Fibroblast of the conjunctiva (primary cell): ENCODE measurements around the gene TSPAN14.
"Not testable (repeated sequence)": the region's sequence is repeated elsewhere in the genome, so short reads cannot be mapped to it uniquely, and the experiment has no call there.

ENCODE experiments used
- DNase-seq: peaks from one replicate; pipeline ENCODE4 v3.0.0-alpha.2; 2010; ENCODE audit warnings: low read depth

TSPAN14 gene, protein sequence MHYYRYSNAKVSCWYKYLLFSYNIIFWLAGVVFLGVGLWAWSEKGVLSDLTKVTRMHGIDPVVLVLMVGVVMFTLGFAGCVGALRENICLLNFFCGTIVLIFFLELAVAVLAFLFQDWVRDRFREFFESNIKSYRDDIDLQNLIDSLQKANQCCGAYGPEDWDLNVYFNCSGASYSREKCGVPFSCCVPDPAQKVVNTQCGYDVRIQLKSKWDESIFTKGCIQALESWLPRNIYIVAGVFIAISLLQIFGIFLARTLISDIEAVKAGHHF

DNA sequence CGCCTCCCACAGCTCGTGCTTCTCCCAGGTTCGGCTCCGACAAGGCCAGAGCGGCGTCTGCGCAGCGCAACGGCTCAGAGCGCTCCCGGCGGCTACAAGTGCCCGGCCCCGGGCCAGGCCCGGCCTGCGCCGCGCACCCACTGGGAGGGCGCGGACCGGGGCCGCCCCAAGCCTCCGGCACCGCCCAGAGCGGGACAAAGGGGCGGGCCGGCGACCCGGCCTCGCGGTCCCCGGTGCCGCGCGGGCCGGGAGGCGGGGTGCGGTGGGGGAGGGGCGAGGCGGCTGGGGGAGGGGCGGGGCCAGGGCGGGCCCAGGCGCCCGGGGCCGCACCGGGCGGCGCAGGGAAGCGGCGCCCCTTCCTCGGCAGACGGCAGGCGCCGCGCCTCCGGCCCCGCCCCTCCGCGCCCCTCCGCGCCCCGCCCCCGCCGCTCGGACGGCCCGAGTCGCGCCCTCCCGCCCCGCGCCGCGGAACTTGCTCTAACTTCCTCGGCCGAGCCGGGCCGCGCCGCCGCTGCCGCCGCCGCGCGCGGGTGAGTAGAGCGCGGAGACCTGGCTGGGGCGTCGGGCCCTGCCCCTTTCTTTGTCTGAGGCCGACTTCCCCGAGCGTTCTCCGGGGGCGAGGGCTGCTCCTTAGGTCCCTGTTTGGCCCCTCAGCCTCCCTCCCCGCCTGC lies at the start of gene TSPAN14:
TSS of gene TSPAN14 (plus strand) at position 469 of the 671 bp plus-strand sequence. CDS start 34,924 bp downstream, outside the sequence.
- DNase-seq, result peak; percentile 57

DNA sequence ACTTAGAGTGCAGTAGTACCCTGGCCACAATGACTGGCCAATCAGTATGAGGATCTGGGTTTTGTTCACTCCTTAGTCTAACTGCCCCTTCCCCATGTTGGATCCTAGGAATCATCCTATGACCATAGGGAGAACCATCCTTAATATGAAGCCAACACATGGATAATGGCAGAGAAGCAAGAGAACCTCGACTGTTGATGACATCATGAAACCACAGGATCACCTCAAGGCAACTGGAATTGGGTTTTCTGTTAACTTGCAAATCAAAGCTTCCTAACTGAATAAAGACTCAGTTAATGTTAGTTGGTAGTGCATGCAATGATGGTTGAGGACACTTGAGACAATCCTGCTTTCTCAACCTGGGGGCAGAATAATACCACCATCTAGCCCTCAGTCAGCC lies 49.1 kb upstream of the TSPAN14 start:
- no peak for DNase-seq

GRCh38 chr10:80405626-80406025 lies 48.5 kb upstream of the TSPAN14 start:
- DNase-seq, result no peak

DNA sequence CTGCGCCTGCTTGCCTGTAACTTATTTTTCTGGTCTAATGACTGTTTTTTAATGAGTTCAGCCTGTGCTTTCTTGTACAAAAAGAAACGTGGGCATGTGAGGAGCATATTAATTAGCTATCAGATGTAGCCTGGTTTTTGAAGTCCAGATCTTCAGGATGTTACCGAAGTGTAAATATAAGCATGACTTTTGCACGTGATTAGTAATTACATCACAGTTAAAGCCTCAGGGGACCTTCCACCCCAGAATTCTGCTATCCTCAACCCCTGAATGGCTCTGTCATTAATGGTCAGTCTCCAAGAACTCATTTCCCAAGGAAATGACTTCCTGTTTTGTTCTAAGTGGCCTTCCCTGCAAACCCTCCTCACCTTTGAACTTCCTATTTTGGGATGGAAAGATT lies 47.9 kb upstream of the TSPAN14 start:
- DNase-seq, result no peak

GRCh38 chr10:80407812-80408241 lies 46.3 kb upstream of the TSPAN14 start:
- no peak for DNase-seq

DNA sequence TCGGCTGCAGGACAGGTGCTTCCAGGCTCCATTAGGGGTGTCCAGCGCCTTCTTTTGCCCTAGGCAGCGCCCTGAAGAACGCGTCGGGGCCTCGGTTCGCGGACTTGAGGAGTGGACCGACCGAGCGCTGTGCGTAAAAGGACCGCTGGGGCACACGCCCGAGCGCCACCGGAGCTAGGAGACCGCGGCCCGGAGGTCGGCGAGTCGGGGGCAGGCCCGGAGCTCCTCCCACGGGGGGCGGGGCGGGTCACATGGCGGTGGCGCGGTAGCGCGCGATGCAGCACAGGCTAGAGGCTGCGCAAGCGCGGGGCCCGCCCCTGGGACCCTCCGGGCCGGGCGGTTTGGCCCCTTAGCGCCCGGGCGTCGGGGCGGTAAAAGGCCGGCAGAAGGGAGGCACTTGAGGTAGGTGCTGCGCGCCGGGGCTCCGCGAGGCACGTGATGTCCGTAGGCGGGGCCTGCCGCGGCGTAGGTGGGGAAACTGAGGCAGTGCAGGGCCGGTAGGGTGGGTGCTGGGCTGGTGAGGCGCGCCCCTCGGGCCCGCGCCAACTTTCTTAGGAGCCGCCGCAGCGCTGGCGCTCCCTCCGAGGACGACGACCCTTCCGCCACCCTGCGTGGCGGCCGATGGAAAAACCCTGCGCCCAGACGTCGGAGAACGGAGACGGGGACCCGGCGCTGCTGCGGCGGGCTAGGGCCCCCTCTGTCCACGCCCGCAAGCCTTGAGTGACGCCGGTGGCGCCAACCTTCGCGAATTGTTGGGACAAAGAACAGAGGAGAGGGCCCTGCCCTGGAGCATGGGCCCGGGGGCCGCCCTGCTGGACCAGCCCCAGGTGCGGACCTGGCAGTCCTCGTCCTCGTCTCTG lies 45.6 kb upstream of the TSPAN14 start, which contains the start of gene PRXL2A:
TSS of gene PRXL2A (plus strand) at position 310 of the 860 bp plus-strand sequence. CDS start 11,917 bp downstream, outside the sequence.
- DNase-seq, result no peak

- no peak for DNase-seq
Observed at GRCh38 chr10:80409121-80409520, 45.0 kb upstream of the TSPAN14 start.

DNA sequence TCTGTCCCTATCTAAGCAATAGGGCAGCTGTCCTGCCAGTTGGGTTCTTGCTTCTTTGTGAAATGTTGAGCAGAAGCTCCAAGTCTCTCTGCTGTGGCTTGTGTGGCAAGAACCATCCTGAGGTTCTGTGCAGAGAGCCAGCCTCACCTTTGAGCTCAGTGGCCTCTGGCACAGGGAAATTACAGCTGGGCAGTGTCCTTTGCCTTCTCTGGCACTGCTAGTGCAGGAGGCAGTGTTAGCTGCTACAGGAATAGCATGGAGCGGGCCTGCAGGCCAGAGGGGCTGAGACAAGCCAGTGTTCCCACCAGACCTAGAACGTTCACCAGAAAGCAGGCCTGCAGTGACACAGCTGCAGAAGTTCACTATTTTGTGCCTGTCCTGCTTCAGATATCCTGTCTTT lies 44.0 kb upstream of the TSPAN14 start:
- no peak for DNase-seq

DNA sequence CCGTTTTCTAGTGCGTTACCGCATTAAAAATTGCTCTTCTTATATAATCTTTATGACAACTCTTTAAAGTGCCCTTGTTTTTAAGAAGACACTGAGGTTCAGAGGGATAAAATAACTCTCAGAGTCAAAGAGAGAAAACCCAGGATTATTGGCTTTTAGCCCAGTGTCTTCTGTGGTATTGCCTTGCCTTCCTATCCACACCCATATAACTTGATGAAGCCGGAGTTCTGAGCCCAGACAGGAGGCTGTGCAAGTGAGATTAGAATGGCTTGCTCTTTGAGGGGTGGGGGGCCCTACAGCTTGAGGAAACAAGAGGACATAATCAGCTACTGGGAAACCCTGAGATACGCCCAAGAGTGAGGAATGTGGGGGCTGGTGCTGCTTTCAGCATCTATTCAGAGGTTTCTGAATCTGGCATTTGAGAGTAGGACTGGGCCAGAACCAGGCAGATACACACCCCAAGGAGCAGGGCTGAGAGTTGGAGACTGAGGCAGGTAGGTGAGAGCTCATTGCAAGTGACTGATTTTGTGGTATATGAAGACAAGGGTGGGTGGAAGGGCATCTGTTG lies 43.4 kb upstream of the TSPAN14 start:
- DNase-seq, result no peak

GRCh38 chr10:80411267-80411668 lies 42.8 kb upstream of the TSPAN14 start:
- no peak for DNase-seq

GRCh38 chr10:80411681-80412220 lies 42.4 kb upstream of the TSPAN14 start:
- DNase-seq, result no peak

GRCh38 chr10:80412486-80412885 lies 41.6 kb upstream of the TSPAN14 start:
- no peak for DNase-seq

DNA sequence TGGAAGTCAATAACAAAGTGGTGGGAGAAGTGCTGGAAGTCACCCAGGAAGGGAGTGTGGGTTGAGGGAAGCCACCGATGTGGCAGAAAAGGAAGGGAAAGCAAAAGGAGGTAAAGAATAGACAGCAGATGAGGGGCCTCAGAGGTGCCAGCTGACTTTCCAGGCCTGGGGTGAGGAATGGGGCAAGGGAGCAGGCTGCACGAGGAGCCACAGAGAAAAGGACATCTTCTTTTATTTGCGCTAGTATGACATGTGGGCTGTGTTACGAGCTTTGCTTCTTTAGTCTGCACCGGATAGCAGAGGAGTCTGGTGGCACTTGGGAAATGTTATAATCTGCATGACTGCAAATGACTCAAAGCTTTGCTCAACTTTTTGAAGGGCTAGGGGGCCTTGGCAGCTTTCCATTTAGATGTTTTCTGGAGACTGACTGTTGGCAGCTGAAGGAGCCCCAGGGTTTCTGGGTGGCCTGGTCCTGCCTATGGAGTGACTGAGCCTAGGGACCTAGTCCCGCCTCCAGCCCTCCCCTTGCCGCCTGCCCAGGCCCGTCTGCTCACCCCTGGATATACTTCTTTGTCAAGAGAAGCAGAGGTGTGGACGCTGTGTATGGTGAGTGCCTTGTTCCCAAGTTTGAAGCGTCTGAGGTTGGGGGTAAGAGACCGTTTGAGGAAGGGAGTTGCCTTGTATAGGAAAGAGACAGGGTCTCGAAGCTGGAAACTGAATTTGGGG lies 40.7 kb upstream of the TSPAN14 start:
- peak; percentile 38 for DNase-seq

DNA sequence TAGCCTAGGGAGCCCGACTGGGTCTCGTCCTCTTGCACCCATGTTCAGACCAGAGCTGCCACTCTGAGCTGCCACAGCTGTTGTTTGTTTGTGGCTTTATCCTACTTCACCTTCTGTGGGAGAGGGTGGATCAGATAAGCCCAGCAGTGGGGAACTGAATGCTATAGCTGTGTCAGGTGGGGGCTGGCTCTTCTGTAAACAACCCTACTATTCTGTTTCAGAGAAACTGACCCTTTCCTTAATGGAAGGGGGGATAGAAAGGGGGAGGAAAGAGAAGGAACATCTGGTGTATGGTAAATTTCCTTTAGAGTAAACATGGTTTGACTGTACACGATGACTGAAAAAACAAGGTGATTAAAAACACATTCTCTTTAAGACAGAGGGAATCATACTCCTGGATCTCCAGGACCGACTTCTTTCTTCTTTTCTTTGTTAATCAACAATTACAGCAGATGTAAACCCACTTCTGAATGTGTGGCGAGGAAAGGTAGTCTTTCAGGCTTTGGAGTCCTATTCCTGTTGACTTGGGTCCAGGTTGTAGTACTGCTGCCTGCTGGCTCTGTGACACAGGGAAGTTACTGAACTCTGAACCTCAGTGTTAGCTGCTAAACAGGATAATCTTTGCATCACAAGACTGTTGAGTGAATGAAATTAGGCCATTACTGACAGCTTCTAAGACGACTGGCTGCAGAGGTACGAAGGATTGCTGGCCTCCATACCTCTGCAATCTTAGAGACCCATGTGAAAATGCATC lies 39.8 kb upstream of the TSPAN14 start:
- DNase-seq, result no peak

GRCh38 chr10:80415734-80416478 lies 38.2 kb upstream of the TSPAN14 start:
- DNase-seq, result no peak

GRCh38 chr10:80416479-80417098 lies 37.5 kb upstream of the TSPAN14 start:
- DNase-seq, result peak; percentile 82

GRCh38 chr10:80417256-80417655 lies 36.9 kb upstream of the TSPAN14 start:
- not testable (repeated sequence) for DNase-seq

DNA sequence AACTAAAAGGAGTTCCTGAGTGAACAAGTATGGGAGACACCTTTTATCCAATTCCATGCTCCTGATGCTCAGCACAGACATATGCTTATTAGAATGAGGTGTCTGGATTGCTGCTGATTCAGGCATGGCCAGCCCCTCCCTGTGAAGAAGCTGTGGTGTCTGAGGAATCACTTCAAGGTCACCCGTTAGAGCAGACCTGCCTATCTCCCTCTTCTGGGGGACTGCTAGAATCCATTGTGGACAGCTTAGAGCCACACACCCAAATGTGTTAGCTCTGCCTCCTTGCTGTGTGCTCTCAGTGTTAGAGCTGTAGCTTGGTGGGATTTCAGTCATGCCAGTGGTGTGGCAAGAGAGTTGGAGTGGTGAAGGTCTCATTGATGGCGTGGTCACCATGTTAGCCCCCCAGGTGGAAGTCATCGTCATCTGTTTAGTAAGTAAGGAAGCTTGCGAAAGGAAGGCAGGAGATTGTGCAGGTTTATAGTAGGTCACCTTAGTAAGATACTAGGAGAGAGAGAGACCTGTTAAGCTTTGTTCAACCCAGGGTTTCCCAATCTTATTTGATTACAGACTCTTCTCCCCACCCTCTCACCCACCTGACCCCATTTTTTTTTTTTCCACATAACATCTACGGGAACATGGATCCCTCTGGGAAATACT lies 32.9 kb upstream of the TSPAN14 start:
- no peak for DNase-seq
